C4-2B (cell line): ENCODE results near the gene SOS1.
"Not testable (repeated sequence)": the region's sequence is repeated elsewhere in the genome, so short reads cannot be mapped to it uniquely, and the experiment has no call there.

Experiments used
- H3K27ac ChIP-seq: fragments of 450-650 bp; 2 replicates; pipeline ENCODE4 v1.5.1; 2017
- ZFX ChIP-seq: fragments of 450-650 bp; IDR thresholded peaks from 2 replicates; pipeline ENCODE4 v1.6.1; 2017
- TF ChIP-seq, protein P1 (sequence below): fragments of 450-650 bp; conservative IDR thresholded peaks from 2 replicates; pipeline ENCODE4 v1.5.1; 2017; ENCODE audit warnings: mild to moderate bottlenecking

SOS1 gene

DNA sequence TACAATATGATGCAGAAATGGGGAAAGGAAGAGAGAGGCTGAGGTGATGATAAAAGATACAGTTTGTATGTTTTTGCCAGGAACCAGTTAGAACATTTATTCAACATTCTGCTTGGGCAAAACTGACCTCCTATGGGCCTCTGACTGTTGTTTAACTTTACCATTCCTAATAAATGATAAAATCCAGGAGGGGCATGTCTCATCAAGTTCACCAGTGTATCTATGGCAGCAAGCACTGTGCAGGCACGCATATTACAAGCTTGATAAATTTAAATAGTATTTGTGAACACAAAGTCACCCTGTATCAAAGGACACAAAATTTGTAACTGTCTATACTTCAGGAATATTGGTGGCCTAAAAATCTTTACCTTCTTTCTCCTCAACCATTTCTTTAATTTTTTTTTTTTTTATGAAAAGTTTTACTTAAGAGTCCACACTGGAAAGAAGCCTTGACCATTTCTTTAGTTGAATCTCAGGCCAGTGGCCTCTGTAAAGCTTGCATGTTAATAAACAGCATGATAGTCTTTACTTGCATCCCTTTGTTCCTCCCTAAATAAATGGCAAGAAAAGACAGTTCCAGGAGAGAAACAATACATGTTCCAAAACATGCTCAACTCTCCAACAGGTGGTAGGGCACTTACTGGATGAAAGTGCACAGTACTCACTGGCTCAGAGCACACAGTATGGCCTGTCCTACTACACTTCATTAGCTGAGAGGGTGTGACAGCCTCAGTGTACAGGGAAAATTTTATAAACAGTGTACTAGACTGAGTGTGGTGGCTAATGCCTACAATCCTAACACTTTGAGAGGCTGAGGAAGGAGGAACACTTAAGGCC lies 52.3 kb downstream of the SOS1 start:
- no peak for TF ChIP-seq ZFX
- TF ChIP-seq, protein P1, sequence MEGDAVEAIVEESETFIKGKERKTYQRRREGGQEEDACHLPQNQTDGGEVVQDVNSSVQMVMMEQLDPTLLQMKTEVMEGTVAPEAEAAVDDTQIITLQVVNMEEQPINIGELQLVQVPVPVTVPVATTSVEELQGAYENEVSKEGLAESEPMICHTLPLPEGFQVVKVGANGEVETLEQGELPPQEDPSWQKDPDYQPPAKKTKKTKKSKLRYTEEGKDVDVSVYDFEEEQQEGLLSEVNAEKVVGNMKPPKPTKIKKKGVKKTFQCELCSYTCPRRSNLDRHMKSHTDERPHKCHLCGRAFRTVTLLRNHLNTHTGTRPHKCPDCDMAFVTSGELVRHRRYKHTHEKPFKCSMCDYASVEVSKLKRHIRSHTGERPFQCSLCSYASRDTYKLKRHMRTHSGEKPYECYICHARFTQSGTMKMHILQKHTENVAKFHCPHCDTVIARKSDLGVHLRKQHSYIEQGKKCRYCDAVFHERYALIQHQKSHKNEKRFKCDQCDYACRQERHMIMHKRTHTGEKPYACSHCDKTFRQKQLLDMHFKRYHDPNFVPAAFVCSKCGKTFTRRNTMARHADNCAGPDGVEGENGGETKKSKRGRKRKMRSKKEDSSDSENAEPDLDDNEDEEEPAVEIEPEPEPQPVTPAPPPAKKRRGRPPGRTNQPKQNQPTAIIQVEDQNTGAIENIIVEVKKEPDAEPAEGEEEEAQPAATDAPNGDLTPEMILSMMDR: no peak

DNA sequence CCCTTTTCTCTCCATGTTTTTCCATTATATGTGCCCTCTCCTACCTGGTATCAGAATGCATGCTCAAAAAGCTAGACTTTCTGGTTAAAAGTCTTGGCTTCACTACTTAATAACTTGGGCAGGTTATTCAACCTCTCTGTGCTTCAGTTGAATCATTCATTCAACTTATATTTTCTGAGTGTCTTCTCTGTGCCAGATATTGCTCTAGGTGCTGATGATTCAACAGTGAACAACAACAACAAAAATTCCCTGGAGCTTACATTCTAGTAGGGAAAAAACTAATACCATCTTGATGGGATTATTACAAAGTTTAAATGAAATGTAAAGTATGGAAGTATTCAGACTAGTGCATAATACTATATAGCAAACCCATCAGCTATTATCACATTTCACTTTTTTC lies 55.2 kb downstream of the SOS1 start:
- no peak for TF ChIP-seq ZFX
- TF ChIP-seq, protein P1: no peak
- H3K27ac ChIP-seq: no peak overlapping the region

More for the DNA sequence above, 52.3 kb downstream of the SOS1 start:
- H3K27ac ChIP-seq: no peak overlapping the region

DNA sequence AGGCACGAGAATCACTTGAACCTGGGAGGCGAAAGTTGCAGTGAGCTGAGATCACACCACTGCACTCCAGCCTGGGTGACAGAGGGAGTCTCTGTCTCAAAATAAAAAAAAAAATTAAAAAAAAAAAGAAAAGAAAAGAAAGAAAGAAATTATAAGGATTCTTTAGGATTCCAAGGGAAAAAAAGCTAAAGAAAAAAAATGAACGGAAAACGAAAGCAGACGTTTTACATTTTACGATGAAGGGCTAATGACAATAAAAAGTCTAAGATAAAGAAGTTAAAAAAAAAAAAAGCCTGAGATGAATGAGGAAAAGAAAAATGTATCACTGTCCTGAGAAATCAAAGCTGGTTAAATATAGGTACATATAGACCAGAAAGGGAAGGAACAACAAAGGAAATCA lies 58.5 kb downstream of the SOS1 start:
- H3K27ac ChIP-seq: no peak overlapping the region
- TF ChIP-seq, protein P1: no peak
- no peak for TF ChIP-seq ZFX

DNA sequence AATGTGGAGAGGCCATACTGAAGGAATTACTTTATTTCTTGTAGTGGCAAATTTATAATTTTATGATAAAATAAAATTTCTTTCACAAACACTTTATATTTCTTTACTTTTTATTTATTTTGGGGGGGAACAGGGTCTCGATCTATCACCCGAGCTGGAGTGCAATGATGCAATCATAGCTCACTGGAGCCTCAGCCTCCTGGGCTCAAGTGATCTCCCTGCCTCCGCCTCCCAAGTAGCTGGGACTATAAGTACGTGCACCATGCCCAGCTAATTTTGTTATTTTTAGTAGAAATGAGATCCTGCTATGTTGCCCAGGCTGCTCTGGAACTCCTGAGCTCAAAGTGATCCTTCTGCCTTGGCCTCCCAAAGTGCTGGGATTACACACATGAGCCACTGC lies 59.6 kb downstream of the SOS1 start:
- no peak overlapping the region for H3K27ac ChIP-seq
- TF ChIP-seq ZFX: no peak
- TF ChIP-seq, protein P1: no peak

DNA sequence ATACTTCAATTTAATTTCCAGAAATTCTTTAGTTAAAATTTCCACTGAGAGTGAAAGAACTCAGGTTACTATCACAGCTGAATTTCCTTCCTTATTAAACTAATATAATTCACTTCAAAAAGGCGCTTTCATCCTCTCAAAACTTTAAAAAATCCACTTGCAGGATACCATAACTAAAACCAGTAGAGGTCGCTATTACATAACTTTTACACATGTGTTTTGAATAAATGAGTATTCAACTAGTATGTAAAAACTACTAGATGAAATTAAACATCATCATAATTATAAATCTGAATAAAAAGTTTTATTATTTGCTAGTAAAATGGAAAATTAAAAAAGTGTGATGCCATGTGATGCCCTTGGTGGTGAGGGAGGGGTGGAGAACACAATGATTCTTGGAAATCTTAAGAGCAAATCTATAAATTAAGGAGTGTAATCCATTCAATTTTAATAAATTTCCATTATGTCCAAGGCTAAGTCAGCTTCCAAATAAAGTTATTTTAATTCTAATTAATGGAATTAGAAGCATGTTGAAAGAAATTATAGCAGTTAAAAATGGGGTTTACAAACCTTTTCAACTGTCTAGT lies 61.4 kb downstream of the SOS1 start:
- TF ChIP-seq, protein P1: peak; percentile 70
- TF ChIP-seq ZFX: no peak

DNA sequence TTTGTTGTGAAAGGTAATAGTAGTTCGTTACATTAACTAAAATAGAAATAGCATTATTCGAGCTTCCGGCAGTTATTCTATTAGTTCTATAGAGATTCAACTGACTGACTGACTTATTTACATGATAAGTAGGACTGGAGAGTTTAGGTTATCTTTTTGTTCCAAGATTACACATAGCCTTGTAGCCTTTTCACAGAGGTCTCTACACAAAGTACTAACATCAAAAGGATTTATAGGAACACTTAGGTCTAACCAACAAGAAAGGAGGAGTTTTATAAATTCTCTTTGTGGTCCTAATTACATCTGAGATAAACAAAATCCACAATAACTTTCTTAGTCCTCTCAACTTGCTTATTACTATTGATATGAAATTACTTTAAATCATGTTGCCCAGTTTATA lies 62.8 kb downstream of the SOS1 start:
- no peak overlapping the region for H3K27ac ChIP-seq
- TF ChIP-seq, protein P1: no peak
- no peak for TF ChIP-seq ZFX

More for the DNA sequence above, 61.4 kb downstream of the SOS1 start:
- H3K27ac ChIP-seq: no peak overlapping the region

DNA sequence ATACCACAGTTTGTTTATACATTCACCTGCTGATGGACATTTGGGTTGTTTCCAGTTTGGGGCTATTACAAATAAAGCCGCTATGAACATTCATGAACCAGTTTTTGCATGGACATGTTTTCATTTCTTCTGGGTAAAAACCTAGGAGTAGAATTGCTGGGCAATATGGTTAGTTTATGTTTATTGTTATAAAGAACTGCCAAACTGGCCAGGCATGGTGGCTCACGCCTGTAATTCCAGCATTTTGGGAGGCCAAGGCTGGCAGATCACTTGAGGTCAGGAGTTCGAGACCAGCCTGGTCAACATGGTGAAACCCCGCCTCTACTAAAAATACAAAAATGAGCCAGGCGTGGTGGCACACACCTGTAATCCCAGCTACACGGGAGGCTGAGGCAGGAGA lies 68.2 kb downstream of the SOS1 start:
- H3K27ac ChIP-seq: not testable (repeated sequence)

DNA sequence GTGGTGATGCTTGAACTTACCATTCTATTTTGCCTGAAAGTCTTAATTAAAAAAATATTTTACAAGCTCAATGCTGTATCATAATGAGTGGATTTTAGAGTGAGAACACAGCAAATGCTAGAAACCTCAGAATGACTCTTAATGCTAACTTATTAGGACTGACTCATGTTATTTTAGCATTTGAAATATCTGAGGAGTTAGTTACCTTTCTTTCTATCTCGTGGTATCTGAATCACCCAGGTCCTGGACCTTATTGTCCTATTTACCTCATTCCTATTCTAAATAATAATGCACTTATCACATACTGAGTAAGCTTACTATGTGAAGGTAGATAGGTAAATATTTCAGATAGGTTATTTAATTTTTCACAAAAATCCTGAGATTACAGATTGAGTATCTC lies 70.7 kb downstream of the SOS1 start:
- TF ChIP-seq, protein P1: no peak
- no peak for TF ChIP-seq ZFX
- H3K27ac ChIP-seq: no peak overlapping the region
